Muscle layer of duodenum (tissue), 2 donors: ENCODE measurements around the gene SPA17.

Experiments used
- H3K27ac ChIP-seq: one replicate; pipeline ENCODE4 v1.7.0; 2013; ENCODE audit warnings: mild to moderate bottlenecking, low read length
- H3K27me3 ChIP-seq: one replicate; pipeline ENCODE4 v1.7.0; 2013; ENCODE audit warnings: low read depth, mild to moderate bottlenecking, control low read depth, low read length
- H3K36me3 ChIP-seq, 2 donors: one replicate each; pipeline ENCODE4 v1.7.0; 2013; ENCODE audit warnings: low read length in 2 of 2, control low read depth in 1 of 2, mild to moderate bottlenecking in 1 of 2; ENCODE audit not compliant: insufficient read depth in 2 of 2, control insufficient read depth in 1 of 2
- H3K4me1 ChIP-seq, 2 donors: one replicate each; pipeline ENCODE4 v1.7.0; 2013; ENCODE audit warnings: low read length in 2 of 2, mild to moderate bottlenecking in 2 of 2, control low read depth in 1 of 2, moderate library complexity in 1 of 2; ENCODE audit not compliant: insufficient read depth in 2 of 2, control insufficient read depth in 1 of 2
- H3K4me3 ChIP-seq, 2 donors: one replicate each; pipeline ENCODE4 v1.7.0; 2013; ENCODE audit warnings: low read length in 2 of 2, low read depth in 1 of 2, mild to moderate bottlenecking in 1 of 2
- H3K9me3 ChIP-seq, 2 donors: one replicate each; pipeline ENCODE4 v1.7.0; 2013; ENCODE audit warnings: low read length in 2 of 2, control low read depth in 1 of 2, mild to moderate bottlenecking in 1 of 2; ENCODE audit not compliant: control insufficient read depth in 1 of 2
- donor health status: healthy.

Gene SPA17

DNA sequence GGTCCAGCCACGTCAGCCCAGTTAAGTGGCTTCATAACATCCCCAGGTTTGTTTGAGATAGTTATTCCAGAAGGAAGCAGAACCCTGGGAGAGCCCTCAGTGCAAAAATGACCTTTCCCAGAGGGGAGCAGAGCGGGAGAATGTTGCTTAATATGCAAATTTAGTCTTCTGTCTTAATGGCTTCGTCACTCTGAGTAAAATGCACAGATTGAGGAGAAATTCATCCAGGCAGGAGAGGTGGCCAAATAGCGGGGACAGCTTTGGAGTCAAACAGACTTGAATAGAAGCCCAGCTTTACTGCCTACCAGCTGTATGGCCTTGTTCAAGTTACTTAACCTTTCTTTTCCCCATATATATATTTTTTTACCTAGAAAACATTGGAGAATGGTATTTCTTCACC is 53.8 kb downstream of the SPA17 start:
- Histone ChIP-seq H3K4me3 (no peak overlapping the region), H3K36me3 (no peaks in the 10 kb centered on the region), H3K27me3 (no peaks in the 10 kb centered on the region), H3K4me1 (peaks cover 0 to 7% of the 10 kb centered on the region in 2 donors), H3K27ac (no peak overlapping the region), H3K9me3 (no peaks in the 10 kb centered on the region)

DNA sequence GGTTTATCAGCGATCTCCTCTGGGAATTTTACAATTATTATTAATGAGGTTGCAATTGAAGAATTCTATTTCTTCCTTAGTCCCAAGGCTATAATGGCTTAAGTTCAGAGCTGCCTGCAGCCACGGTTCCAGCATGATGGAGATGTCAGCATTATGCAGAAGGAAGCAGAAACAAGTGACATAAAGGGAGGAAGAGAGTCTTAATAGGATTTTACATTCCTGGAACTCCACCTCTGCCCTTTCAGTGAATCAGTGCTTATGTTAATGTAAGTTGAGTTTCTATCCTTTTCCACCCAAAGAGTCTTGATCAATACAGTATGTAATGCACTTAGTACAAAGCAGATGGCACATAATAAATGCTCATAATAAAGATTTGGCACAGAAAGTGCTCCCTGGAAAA is 54.4 kb downstream of the SPA17 start:
- Histone ChIP-seq H3K9me3 (no peaks in the 10 kb centered on the region), H3K4me1 (peaks cover 0 to 7% of the 10 kb centered on the region in 2 donors), H3K27me3 (no peaks in the 10 kb centered on the region), H3K27ac (no peak overlapping the region), H3K36me3 (no peaks in the 10 kb centered on the region), H3K4me3 (no peak overlapping the region)

GRCh38 chr11:124729571-124729970 is 55.9 kb downstream of the SPA17 start:
- Histone ChIP-seq H3K36me3 (no peaks in the 10 kb centered on the region), H3K27ac (no peak overlapping the region), H3K4me3 (no peak overlapping the region), H3K4me1 (peaks cover 0 to 7% of the 10 kb centered on the region in 2 donors), H3K27me3 (no peaks in the 10 kb centered on the region), H3K9me3 (no peaks in the 10 kb centered on the region)

DNA sequence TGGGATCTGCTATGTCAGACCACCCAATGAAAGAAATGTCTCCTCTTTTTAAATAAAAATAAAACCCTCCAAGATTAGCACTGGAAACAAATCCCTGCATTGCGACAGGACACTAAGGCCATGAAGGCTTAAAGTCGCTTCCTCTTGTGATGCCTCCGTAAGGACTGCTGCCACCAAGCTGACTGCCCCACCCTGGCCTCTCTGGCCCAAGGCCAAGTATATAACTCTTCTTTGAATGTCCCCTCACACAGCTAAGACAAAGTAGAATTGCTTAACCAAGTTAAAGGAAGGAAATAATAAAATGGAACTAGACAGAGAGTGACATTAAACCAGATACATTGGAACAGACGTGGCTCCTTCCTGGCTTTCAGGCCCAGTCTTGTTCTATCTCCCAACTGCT is 58.5 kb downstream of the SPA17 start:
- Histone ChIP-seq H3K27me3 (no peaks in the 10 kb centered on the region), H3K4me1 (no peaks in the 10 kb centered on the region), H3K36me3 (no peaks in the 10 kb centered on the region), H3K4me3 (no peak overlapping the region), H3K27ac (no peak overlapping the region), H3K9me3 (no peaks in the 10 kb centered on the region)

GRCh38 chr11:124736736-124737135 is 63.0 kb downstream of the SPA17 start:
- no peaks in the 10 kb centered on the region for H3K36me3 ChIP-seq
- H3K27me3 ChIP-seq: peaks cover 13% of the 10 kb centered on the region
- H3K4me3 ChIP-seq: no peak overlapping the region
- H3K9me3 ChIP-seq: no peaks in the 10 kb centered on the region
- peaks cover 0 to 11% of the 10 kb centered on the region in 2 donors for H3K4me1 ChIP-seq
- H3K27ac ChIP-seq: no peak overlapping the region

- H3K36me3 ChIP-seq: no peaks in the 10 kb centered on the region
- peaks cover 18% of the 10 kb centered on the region for H3K27me3 ChIP-seq
- no peak overlapping the region for H3K27ac ChIP-seq
- H3K4me1 ChIP-seq: peaks cover 0 to 11% of the 10 kb centered on the region in 2 donors
- no peaks in the 10 kb centered on the region for H3K9me3 ChIP-seq
- H3K4me3 ChIP-seq: no peak overlapping the region
Observed at GRCh38 chr11:124737638-124738305, 64.1 kb downstream of the SPA17 start.

DNA sequence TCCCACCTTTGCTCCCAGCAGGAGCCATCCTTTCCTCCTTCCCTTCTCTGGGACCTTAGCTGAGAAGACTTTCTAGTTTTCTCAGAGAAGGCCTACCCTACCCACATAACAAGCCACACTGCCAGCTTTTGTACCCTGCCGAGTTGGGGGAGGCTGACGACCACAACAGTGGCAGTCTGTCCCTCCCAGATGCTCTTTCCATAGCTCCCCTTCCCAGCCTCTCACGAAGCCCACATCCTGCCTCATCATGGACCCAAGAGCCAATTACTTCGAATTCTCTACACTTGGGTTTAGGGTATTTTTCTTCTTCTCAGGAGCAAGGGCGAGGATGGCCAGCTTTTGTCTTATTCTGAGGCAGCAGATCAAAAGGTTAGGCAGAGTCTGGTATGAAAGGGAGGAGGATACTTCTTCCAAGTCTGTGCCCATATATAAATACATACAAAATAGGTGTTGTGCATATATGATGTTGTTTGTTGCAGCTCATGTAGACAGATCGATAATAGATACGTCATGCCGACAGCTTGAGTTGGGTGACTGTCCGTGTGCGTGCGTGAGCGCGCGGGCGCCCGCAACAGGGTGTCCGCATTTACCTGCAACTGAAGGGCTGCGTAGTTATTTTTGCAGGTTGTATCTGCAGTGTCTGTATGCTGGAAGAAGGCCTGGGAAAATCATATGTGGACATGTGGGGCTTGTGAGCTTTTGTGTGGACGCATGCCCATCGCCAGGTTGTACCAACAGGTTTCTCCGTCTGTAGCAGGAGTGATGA is 65.2 kb downstream of the SPA17 start:
- peaks cover 18% of the 10 kb centered on the region for H3K27me3 ChIP-seq
- no peaks in the 10 kb centered on the region for H3K36me3 ChIP-seq
- H3K4me3 ChIP-seq: peak overlapping the region; percentile 54 to 68
- H3K9me3 ChIP-seq: no peaks in the 10 kb centered on the region
- H3K4me1 ChIP-seq: peaks cover 0 to 11% of the 10 kb centered on the region in 2 donors
- no peak overlapping the region for H3K27ac ChIP-seq

- H3K4me1 ChIP-seq: peaks cover 0 to 11% of the 10 kb centered on the region in 2 donors
- peaks cover 18% of the 10 kb centered on the region for H3K27me3 ChIP-seq
- H3K9me3 ChIP-seq: no peaks in the 10 kb centered on the region
- peak within 1 kb of the TSS; percentile 57 to 68 for H3K4me3 ChIP-seq
- H3K36me3 ChIP-seq: no peaks in the 10 kb centered on the region
- H3K27ac ChIP-seq: no peak within 1 kb of the TSS
Observed at GRCh38 chr11:124739479-124740276, 66.0 kb downstream of the SPA17 start, which contains the start of gene NRGN. Gene NRGN, plus strand, starts transcription at chr11:124739942. Its CDS starts 143 bp downstream, at chr11:124740085.

DNA sequence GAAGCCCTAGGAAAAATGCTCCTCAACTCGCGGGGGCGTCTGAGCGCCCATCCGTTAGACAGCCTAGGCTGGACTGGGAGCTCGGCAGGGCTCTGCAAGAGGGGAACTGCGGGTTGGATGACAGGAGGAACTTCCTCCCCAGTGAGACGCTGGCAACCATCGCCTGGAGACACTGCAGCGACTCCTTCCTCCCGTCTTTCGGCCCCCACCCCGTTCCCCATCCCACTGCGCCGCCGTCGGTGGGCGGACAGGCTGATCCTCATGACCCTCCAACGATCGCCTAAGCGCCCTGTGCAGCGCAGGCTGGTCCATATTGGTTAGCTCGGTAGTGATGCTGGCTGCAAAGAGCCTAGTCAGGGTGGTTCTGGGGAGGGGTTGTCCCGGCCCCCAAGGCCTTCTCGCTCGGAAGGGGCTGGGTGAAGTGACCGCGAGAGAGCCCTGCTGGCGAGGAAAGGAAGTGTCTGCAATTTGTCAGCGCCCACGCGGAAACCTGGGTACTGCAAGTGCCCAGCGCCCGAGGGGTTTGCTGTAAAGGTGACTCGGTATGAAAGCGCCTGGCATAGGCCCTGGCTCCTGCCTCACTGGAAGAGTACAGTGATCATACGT is 66.7 kb downstream of the SPA17 start:
- no peaks in the 10 kb centered on the region for H3K36me3 ChIP-seq
- no peak overlapping the region for H3K27ac ChIP-seq
- no peaks in the 10 kb centered on the region for H3K9me3 ChIP-seq
- H3K4me3 ChIP-seq: peak overlapping the region; percentile 57 to 68
- H3K27me3 ChIP-seq: peaks cover 23% of the 10 kb centered on the region
- peaks cover 0 to 13% of the 10 kb centered on the region in 2 donors for H3K4me1 ChIP-seq

GRCh38 chr11:124742555-124742954 is 68.9 kb downstream of the SPA17 start:
- Histone ChIP-seq H3K27me3 (peaks cover 33% of the 10 kb centered on the region), H3K27ac (no peak overlapping the region), H3K4me3 (no peak overlapping the region), H3K4me1 (peaks cover 0 to 31% of the 10 kb centered on the region in 2 donors), H3K9me3 (no peaks in the 10 kb centered on the region), H3K36me3 (no peaks in the 10 kb centered on the region)

GRCh38 chr11:124743050-124743449 is 69.3 kb downstream of the SPA17 start:
- H3K9me3 ChIP-seq: no peaks in the 10 kb centered on the region
- peaks cover 0 to 31% of the 10 kb centered on the region in 2 donors for H3K4me1 ChIP-seq
- H3K27me3 ChIP-seq: peaks cover 35% of the 10 kb centered on the region

More at GRCh38 chr11:124743050-124743449, 69.3 kb downstream of the SPA17 start:
- Histone ChIP-seq H3K27ac (no peak overlapping the region), H3K4me3 (no peak overlapping the region), H3K36me3 (no peaks in the 10 kb centered on the region)
